BJ (cell line): ENCODE data around the gene HOXD10. TPM values are rescaled to one million over a fixed set of nuclear protein-coding genes. Genes with fewer than 3 reads are reported as not detected.

Experiments
- CTCF ChIA-PET: fragments of 350-600 bp; formaldehyde crosslinking; extraction: SDS; loops from one replicate; lab custom pipeline; 2021; ENCODE audit warnings: antibody characterized with exemption, inconsistent platforms; lab: Yijun Ruan, JAX
- POLR2A ChIA-PET: fragments of 300-600 bp; sonication (Branson Sonifier 250); formaldehyde crosslinking; extraction: SDS; loops from one replicate; lab custom pipeline; 2021; ENCODE audit warnings: antibody characterized with exemption; lab: Charles Lee
- DNase-seq: peaks from one replicate; pipeline ENCODE4 v3.0.0-alpha.2; 2011; ENCODE audit warnings: low read depth
- H3K27me3 ChIP-seq: 2 replicates; pipeline ENCODE4 v1.6.0; 2011; ENCODE audit warnings: low read length; ENCODE audit not compliant: control insufficient read depth, insufficient read depth
- H3K36me3 ChIP-seq: 2 replicates; pipeline ENCODE4 v1.5.1; 2011; ENCODE audit warnings: low read length; ENCODE audit not compliant: control insufficient read depth, insufficient read depth
- H3K4me3 ChIP-seq: 2 replicates; pipeline ENCODE4 v1.5.1; 2011; ENCODE audit warnings: low read depth, mild to moderate bottlenecking, control low read depth, low read length
- polyA plus RNA-seq: library from polyadenylated mRNA; depleted of rRNA; stranded (reverse); fragments of >200 nt; gene quantifications from 2 replicates; pipeline ENCODE4 v1.2.3, GENCODE V29; 2011
- TF ChIP-seq, protein P1 (sequence below): IDR thresholded peaks from 2 replicates; pipeline ENCODE4 v1.5.1; 2011; ENCODE audit warnings: low read depth, mild to moderate bottlenecking, control low read depth, inconsistent platforms, low read length, moderate library complexity; ENCODE audit not compliant: insufficient read depth

HOXD10 gene
- polyA plus RNA-seq, 1 experiment = 11.0 TPM

DNA sequence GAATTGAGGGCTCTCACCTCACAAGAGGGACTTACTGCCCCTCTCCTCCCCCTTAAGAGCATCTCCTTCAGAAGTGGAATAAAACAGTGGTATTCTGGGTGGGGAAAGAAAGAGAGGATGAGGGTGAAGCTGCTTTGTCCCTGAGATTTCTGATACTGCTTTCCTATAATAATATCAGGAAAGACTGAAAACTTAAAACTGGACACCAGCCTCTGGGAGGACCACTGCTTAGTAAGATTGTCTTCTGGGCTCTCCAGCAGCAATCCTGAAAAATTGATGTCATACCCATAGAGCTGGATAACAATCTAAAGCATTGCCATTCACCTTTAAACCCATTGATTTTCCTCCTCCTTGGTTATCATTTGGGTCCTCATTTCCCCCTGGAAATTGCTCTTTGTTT lies 30.1 kb downstream of the HOXD10 start:
- no peak overlapping the region for H3K4me3 ChIP-seq
- H3K27me3 ChIP-seq = peaks cover 58% of the 10 kb centered on the region
- TF ChIP-seq, protein P1, sequence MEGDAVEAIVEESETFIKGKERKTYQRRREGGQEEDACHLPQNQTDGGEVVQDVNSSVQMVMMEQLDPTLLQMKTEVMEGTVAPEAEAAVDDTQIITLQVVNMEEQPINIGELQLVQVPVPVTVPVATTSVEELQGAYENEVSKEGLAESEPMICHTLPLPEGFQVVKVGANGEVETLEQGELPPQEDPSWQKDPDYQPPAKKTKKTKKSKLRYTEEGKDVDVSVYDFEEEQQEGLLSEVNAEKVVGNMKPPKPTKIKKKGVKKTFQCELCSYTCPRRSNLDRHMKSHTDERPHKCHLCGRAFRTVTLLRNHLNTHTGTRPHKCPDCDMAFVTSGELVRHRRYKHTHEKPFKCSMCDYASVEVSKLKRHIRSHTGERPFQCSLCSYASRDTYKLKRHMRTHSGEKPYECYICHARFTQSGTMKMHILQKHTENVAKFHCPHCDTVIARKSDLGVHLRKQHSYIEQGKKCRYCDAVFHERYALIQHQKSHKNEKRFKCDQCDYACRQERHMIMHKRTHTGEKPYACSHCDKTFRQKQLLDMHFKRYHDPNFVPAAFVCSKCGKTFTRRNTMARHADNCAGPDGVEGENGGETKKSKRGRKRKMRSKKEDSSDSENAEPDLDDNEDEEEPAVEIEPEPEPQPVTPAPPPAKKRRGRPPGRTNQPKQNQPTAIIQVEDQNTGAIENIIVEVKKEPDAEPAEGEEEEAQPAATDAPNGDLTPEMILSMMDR = no peak
- no peak for DNase-seq
- POLR2A ChIA-PET = no interaction called here
- CTCF ChIA-PET = interaction anchor here (0.5 to 4.7 kb wide), 3 partner anchors 369 to 442 kb away, joined by 3 to 27 read pairs (median 3); no protein-coding TSS in a partner anchor
- H3K36me3 ChIP-seq = no peaks in the 10 kb centered on the region

DNA sequence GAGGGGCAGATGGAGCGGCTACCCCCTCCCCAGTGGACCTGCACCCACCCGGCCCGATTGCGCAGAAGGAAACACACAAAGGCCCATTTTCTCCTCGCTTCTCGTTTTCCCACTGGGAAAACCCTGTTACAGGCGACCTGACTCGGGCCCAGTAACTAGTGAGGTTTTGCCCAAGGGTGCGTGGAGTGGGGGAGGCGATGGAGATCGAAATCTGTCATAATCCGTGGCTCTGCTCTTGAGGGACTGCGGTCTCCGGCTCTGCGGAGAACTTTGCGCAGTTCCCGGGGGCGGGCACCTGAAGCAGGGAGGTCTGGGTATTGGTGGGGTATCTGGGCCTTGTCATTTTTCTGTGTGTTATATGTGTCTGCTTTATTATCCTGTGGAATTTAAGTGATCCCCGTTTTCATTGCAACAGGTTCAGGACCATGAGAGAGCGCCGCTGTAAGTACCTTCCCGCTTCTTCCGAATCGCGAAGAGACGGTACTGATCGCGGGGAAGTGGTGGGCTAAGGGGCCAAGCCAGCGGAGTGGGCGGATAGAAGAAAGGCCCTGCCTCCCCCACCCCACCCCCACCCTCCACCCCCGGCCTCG lies 30.7 kb downstream of the HOXD10 start:
- Histone ChIP-seq H3K36me3 (no peaks in the 10 kb centered on the region), H3K4me3 (no peak overlapping the region), H3K27me3 (peaks cover 61% of the 10 kb centered on the region)
- DNase-seq = no peak
- TF ChIP-seq, protein P1 = no peak
- ChIA-PET CTCF (interaction anchor here (0.5 to 1.7 kb wide), 3 partner anchors 307 to 441 kb away, joined by 3 to 6 read pairs (median 4); no protein-coding TSS in a partner anchor), POLR2A (no interaction called here)

DNA sequence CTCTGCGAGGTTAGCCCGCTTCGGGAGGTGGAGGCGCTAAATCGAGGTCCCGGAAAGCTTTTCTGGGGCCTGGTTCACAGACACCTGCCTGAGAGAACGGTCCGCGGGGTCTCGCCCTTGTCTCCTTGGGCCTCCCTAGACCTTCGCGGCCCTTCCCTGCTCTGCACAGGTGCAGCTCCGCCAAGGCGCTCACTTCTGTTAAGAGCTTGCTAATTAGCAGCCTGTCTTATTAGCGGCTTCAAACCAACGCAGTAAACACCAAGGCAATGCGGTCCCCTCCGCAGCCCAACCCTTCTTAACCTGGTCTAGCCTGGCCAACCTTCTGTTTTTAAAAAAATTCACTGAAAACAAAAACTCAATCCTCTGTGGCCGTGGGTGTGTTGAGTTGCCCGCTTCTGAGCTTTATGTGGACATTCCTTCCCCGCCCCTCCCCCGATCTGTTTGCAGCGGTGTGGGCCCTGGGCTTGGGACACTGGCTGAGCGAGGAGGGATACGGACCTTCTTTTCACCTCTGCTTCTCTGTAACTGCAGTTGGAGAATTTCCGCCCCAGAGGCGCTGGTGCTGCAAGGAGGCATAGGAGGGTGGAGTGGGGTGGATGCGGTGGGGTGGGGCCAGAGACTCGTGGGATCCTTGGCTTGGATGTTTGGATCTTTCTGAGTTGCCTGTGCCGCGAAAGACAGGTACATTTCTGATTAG lies 31.4 kb downstream of the HOXD10 start:
- ChIA-PET POLR2A (no interaction called here), CTCF (interaction anchor here (1.0 to 1.7 kb wide), 2 partner anchors 307 to 406 kb away, joined by 4 to 6 read pairs; no protein-coding TSS in a partner anchor)
- TF ChIP-seq, protein P1 = no peak
- DNase-seq = no peak
- H3K36me3 ChIP-seq = no peaks in the 10 kb centered on the region
- H3K4me3 ChIP-seq = no peak overlapping the region
- peaks cover 65% of the 10 kb centered on the region for H3K27me3 ChIP-seq

DNA sequence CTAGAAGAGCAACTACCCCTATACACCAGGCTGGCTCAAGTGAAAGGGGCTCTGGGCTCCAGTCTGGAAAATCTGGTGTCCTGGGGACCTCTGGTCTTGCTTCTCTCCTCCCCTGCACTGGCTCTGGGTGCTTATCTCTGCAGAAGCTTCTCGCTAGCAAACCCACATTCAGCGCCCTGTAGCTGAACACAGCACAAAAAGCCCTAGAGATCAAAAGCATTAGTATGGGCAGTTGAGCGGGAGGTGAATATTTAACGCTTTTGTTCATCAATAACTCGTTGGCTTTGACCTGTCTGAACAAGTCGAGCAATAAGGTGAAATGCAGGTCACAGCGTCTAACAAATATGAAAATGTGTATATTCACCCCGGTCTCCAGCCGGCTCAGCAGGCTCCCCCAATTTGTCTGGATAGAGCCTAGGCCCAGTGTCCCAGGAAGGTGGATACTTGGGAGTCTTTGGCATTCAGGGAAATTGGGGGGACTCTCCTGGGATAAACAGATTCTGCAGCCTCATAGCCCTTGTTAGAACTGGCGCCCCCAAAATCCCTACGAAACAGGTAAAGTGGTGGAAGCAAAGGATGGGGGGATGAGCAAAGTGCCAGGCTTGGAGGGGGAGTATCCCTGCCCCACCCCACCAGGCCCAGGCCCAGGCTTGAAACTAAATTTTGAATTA lies 32.3 kb downstream of the HOXD10 start:
- CTCF ChIA-PET = interaction anchor here (1.7 kb wide), 1 partner anchor 406 kb away, joined by 6 read pairs; no protein-coding TSS in a partner anchor
- H3K27me3 ChIP-seq = peaks cover 61% of the 10 kb centered on the region

More for the DNA sequence above, 32.3 kb downstream of the HOXD10 start:
- H3K4me3 ChIP-seq = no peak overlapping the region
- no peak for DNase-seq
- H3K36me3 ChIP-seq = no peaks in the 10 kb centered on the region
- TF ChIP-seq, protein P1 = no peak
- POLR2A ChIA-PET = no interaction called here
